Fibroblast of lung (primary cell): ENCODE results near the gene ZFYVE26.

Experiments
- CTCF ChIP-seq, 2 donors: IDR thresholded peaks in 1 of 2; conservative IDR thresholded peaks in 1 of 2; 1 replicate in 1 of 2; 2 replicates in 1 of 2; pipeline ENCODE4 v1.5.1; 2011 to 2012; ENCODE audit warnings: low read length in 2 of 2, control low read depth in 1 of 2, inconsistent platforms in 1 of 2, low read depth in 1 of 2, mild to moderate bottlenecking in 1 of 2
- EZH2 ChIP-seq: IDR thresholded peaks from 2 replicates; pipeline ENCODE4 v1.5.1; 2012; ENCODE audit warnings: low read length, control low read depth, mild to moderate bottlenecking; ENCODE audit errors: missing control alignments

GRCh38 chr14:67773844-67774377 is 42.5 kb downstream of the ZFYVE26 start:
- TF ChIP-seq EZH2 (no peak), CTCF (conservative IDR thresholded peaks at IDR 0.05 in 1 of 2, IDR thresholded peaks at IDR 0.05 in 1 of 2; ENCODE audit: low read depth in 1 of 2, low read length in 2 of 2) (no peak)
